Stimulated activated CD8-positive, alpha-beta memory T cell treated with anti-CD3 and anti-CD28 coated beads, Interleukin-7, amount 100 ng/mL, for 4 hours (primary cell): ENCODE data around the gene TBC1D14.

Experiments
- DNase-seq, 2 donors: peaks; one replicate each; pipeline ENCODE4 v3.0.0-alpha.2; 2020; ENCODE audit warnings: low read depth in 2 of 2

TBC1D14 gene

GRCh38 chr4:6951880-6952381 is 42.3 kb downstream of the TBC1D14 start:
- no peak for DNase-seq

GRCh38 chr4:6953751-6954380 is 44.2 kb downstream of the TBC1D14 start:
- DNase-seq = no peak

GRCh38 chr4:6955261-6955911 is 45.8 kb downstream of the TBC1D14 start:
- DNase-seq = no peak

GRCh38 chr4:6956087-6956433 is 46.4 kb downstream of the TBC1D14 start:
- DNase-seq = no peak

- DNase-seq = no peak
Measured at GRCh38 chr4:6956434-6957147, 47.0 kb downstream of the TBC1D14 start.

GRCh38 chr4:6957148-6957520 is 47.5 kb downstream of the TBC1D14 start:
- DNase-seq = no peak

- no peak for DNase-seq
Measured at GRCh38 chr4:6957994-6958393, 48.4 kb downstream of the TBC1D14 start.

GRCh38 chr4:6959261-6959660 is 49.6 kb downstream of the TBC1D14 start:
- DNase-seq = no peak

GRCh38 chr4:6960154-6960553 is 50.5 kb downstream of the TBC1D14 start:
- DNase-seq = no peak

- no peak for DNase-seq
Measured at GRCh38 chr4:6960628-6961412, 51.2 kb downstream of the TBC1D14 start.

GRCh38 chr4:6961496-6962210 is 52.0 kb downstream of the TBC1D14 start:
- DNase-seq = no peak

GRCh38 chr4:6962211-6963041 is 52.8 kb downstream of the TBC1D14 start:
- no peak for DNase-seq

- DNase-seq = no peak
Measured at GRCh38 chr4:6963139-6963611, 53.5 kb downstream of the TBC1D14 start.

- DNase-seq = no peak
Measured at GRCh38 chr4:6964858-6965257, 55.2 kb downstream of the TBC1D14 start.

- no peak for DNase-seq
Measured at GRCh38 chr4:6965329-6965728, 55.7 kb downstream of the TBC1D14 start.

GRCh38 chr4:6967846-6968340 is 58.3 kb downstream of the TBC1D14 start:
- DNase-seq = no peak

- DNase-seq = no peak
Measured at GRCh38 chr4:6968496-6968895, 58.9 kb downstream of the TBC1D14 start.

GRCh38 chr4:6969826-6970800 is 60.5 kb downstream of the TBC1D14 start:
- no peak for DNase-seq
